Naive thymus-derived CD4-positive, alpha-beta T cell (primary cell): ENCODE measurements around the gene CACNA2D4. TPM values are rescaled to one million over a fixed set of nuclear protein-coding genes. Genes with fewer than 3 reads are reported as not detected.

ENCODE experiments used
- ATAC-seq: fragments of 150-1000 bp; cut with Tn5 transposase; 2 replicates; pipeline ENCODE4 v1.10.0; 2021; ENCODE audit warnings: mild to moderate bottlenecking, moderate library complexity
- CTCF ChIA-PET: fragments of 350-600 bp; sonication (Branson Sonifier 250); formaldehyde crosslinking; loops from one replicate; lab custom pipeline; 2021; ENCODE audit warnings: antibody characterized with exemption; lab: Charles Lee
- POLR2A ChIA-PET: fragments of 350-600 bp; sonication (Branson Sonifier 250); formaldehyde crosslinking; loops from one replicate; lab custom pipeline; 2021; ENCODE audit warnings: antibody characterized with exemption, inconsistent platforms; lab: Charles Lee
- DNase-seq, 9 donors: peaks; one replicate each; pipeline versions ENCODE4 v3.0.0 to v3.0.0-alpha.2; 2020 to 2022; ENCODE audit warnings: mixed read lengths in 1 of 9
- H3K27ac ChIP-seq: one replicate; pipeline ENCODE4 v1.7.0; 2013; ENCODE audit warnings: mild to moderate bottlenecking, low read depth, low read length, moderate library complexity
- H3K27me3 ChIP-seq, 2 donors: one replicate each; pipeline ENCODE4 v1.7.0; 2013; ENCODE audit warnings: low read length in 2 of 2, mild to moderate bottlenecking in 2 of 2, moderate library complexity in 2 of 2; ENCODE audit not compliant: control insufficient read depth in 2 of 2, insufficient read depth in 2 of 2
- H3K36me3 ChIP-seq, 3 experiments: 1 replicate in 2 of 3; 2 replicates in 1 of 3; pipeline ENCODE4 v1.7.0; 2013; ENCODE audit warnings: low read length in 3 of 3, mild to moderate bottlenecking in 3 of 3, moderate library complexity in 1 of 3; ENCODE audit not compliant: insufficient read depth in 3 of 3, control insufficient read depth in 2 of 3
- H3K4me1 ChIP-seq, 2 donors: one replicate each; pipeline ENCODE4 v1.7.0; 2013; ENCODE audit warnings: low read length in 2 of 2, mild to moderate bottlenecking in 2 of 2, moderate library complexity in 1 of 2; ENCODE audit not compliant: control insufficient read depth in 2 of 2, insufficient read depth in 2 of 2
- H3K4me3 ChIP-seq: 2 replicates; pipeline ENCODE4 v1.7.0; 2013; ENCODE audit warnings: mild to moderate bottlenecking, low read length
- H3K9me3 ChIP-seq, 3 experiments: 1 replicate in 2 of 3; 2 replicates in 1 of 3; pipeline ENCODE4 v1.7.0; 2013; ENCODE audit warnings: low read length in 3 of 3; ENCODE audit not compliant: control insufficient read depth in 2 of 3
- H3K27ac Mint-ChIP-seq, 9 donors: one replicate each; pipeline ENCODE4 v1.8.0; 2020 to 2022; ENCODE audit warnings: mixed read lengths in 9 of 9, mild to moderate bottlenecking in 8 of 9, moderate library complexity in 5 of 9, inconsistent platforms in 2 of 9
- H3K27me3 Mint-ChIP-seq, 5 donors: one replicate each; pipeline ENCODE4 v1.8.0; 2021 to 2022; ENCODE audit warnings: mixed read lengths in 5 of 5, mild to moderate bottlenecking in 1 of 5
- H3K36me3 Mint-ChIP-seq, 5 donors: one replicate each; pipeline ENCODE4 v1.8.0; 2020 to 2022; ENCODE audit warnings: mixed read lengths in 5 of 5, mild to moderate bottlenecking in 3 of 5, inconsistent platforms in 1 of 5
- H3K4me1 Mint-ChIP-seq, 7 donors: one replicate each; pipeline ENCODE4 v1.8.0; 2020 to 2022; ENCODE audit warnings: mixed read lengths in 7 of 7, mild to moderate bottlenecking in 3 of 7, inconsistent platforms in 1 of 7
- H3K4me3 Mint-ChIP-seq, 10 donors: one replicate each; pipeline ENCODE4 v1.8.0; 2020 to 2022; ENCODE audit warnings: mild to moderate bottlenecking in 10 of 10, mixed read lengths in 10 of 10, moderate library complexity in 6 of 10, inconsistent platforms in 2 of 10
- H3K9me3 Mint-ChIP-seq, 11 donors: one replicate each; pipeline ENCODE4 v1.8.0; 2020 to 2022; ENCODE audit warnings: mixed read lengths in 11 of 11, mild to moderate bottlenecking in 4 of 11, inconsistent platforms in 1 of 11, moderate library complexity in 1 of 11
- intact Hi-C, 2 donors: fragments of 100-400 bp; cut with micrococcal nuclease; formaldehyde crosslinking; loops; one replicate each; pipeline ENCODE4 v1.15.1; 2023
- polyA plus RNA-seq, 2 donors: library from polyadenylated mRNA; unstranded; fragments of 300-500 nt; fragmentation: Illumina TruSeq; gene quantifications; one replicate each; pipeline ENCODE4 v1.2.3, GENCODE V29; 2021
- total RNA-seq, 6 experiments: library from RNA in 5 of 6; stranded (reverse) in 5 of 6; gene quantifications; 1 replicate in 5 of 6; 2 replicates in 1 of 6; pipeline ENCODE4 v1.2.3 and lab custom pipeline; 2021 to 2026

CACNA2D4 gene
- total and polyA plus RNA-seq, 7 experiments from 2014 or later = 4.9 to 23.4 (median 9.5) TPM

- H3K27me3 ChIP-seq = no peaks in the 10 kb centered on the region
- no peaks in the 10 kb centered on the region for H3K9me3 ChIP-seq
- Mint-ChIP-seq H3K36me3 (peaks cover 0 to 7% (median 0%) of the 10 kb centered on the region in 5 donors), H3K4me1 (peaks cover 0 to 5% (median 0%) of the 10 kb centered on the region in 7 donors), H3K9me3 (peaks cover 0 to 12% (median 0%) of the 10 kb centered on the region in 11 donors), H3K4me3 (no peak overlapping the region), H3K27ac (no peak overlapping the region), H3K27me3 (peaks cover 0 to 10% (median 3%) of the 10 kb centered on the region in 5 donors)
- ChIA-PET CTCF (no interaction called here), POLR2A (no interaction called here)
- no peak overlapping the region for H3K27ac ChIP-seq
- no peaks in the 10 kb centered on the region for H3K36me3 ChIP-seq
- intact Hi-C loops = no loop called here
- H3K4me3 ChIP-seq = no peak overlapping the region
- DNase-seq (no peak), ATAC-seq (no peak)
- H3K4me1 ChIP-seq = no peaks in the 10 kb centered on the region
Measured at GRCh38 chr12:1857821-1858220, 60.6 kb downstream of the CACNA2D4 start.

- Mint-ChIP-seq H3K27me3 (peaks cover 0 to 7% (median 4%) of the 10 kb centered on the region in 5 donors), H3K4me3 (no peak overlapping the region), H3K27ac (no peak overlapping the region), H3K9me3 (peaks cover 0 to 12% (median 0%) of the 10 kb centered on the region in 11 donors), H3K4me1 (peaks cover 0 to 5% (median 0%) of the 10 kb centered on the region in 7 donors), H3K36me3 (peaks cover 0 to 7% (median 0%) of the 10 kb centered on the region in 5 donors)
- no peak overlapping the region for H3K27ac ChIP-seq
- POLR2A ChIA-PET = no interaction called here
- ATAC-seq = no peak
- no peak for DNase-seq
- H3K36me3 ChIP-seq = no peaks in the 10 kb centered on the region
- H3K4me1 ChIP-seq = no peaks in the 10 kb centered on the region
- H3K9me3 ChIP-seq = no peaks in the 10 kb centered on the region
- H3K4me3 ChIP-seq = no peak overlapping the region
- intact Hi-C loops = no loop called here
- H3K27me3 ChIP-seq = no peaks in the 10 kb centered on the region
- CTCF ChIA-PET = no interaction called here
Measured at GRCh38 chr12:1857086-1857485, 61.4 kb downstream of the CACNA2D4 start.

- no peaks in the 10 kb centered on the region for H3K27me3 ChIP-seq
- H3K4me1 Mint-ChIP-seq = peaks cover 0 to 6% (median 4%) of the 10 kb centered on the region in 7 donors
- CTCF ChIA-PET = no interaction called here
- DNase-seq = peak in 1 of 9 donors; percentile 13
- peak overlapping the region in 1 of 9 donors; percentile 37 for H3K27ac Mint-ChIP-seq
- peaks cover 0 to 7% (median 0%) of the 10 kb centered on the region in 5 donors for H3K36me3 Mint-ChIP-seq
- H3K27ac ChIP-seq = no peak overlapping the region
- POLR2A ChIA-PET = no interaction called here
- H3K27me3 Mint-ChIP-seq = peaks cover 0 to 10% (median 4%) of the 10 kb centered on the region in 5 donors
- ATAC-seq = no peak
- H3K4me3 ChIP-seq = no peak overlapping the region
- intact Hi-C loops = no loop called here
- no peaks in the 10 kb centered on the region for H3K36me3 ChIP-seq
- H3K4me1 ChIP-seq = no peaks in the 10 kb centered on the region
- H3K9me3 Mint-ChIP-seq = peaks cover 0 to 12% (median 0%) of the 10 kb centered on the region in 11 donors
- H3K9me3 ChIP-seq = no peaks in the 10 kb centered on the region
- H3K4me3 Mint-ChIP-seq = no peak overlapping the region
Measured at GRCh38 chr12:1855241-1855640, 63.2 kb downstream of the CACNA2D4 start.

- ATAC-seq = no peak
- Mint-ChIP-seq H3K4me1 (peaks cover 0 to 6% (median 4%) of the 10 kb centered on the region in 7 donors), H3K36me3 (peaks cover 0 to 7% (median 0%) of the 10 kb centered on the region in 5 donors), H3K27ac (no peak overlapping the region), H3K9me3 (peaks cover 0 to 12% (median 0%) of the 10 kb centered on the region in 11 donors), H3K4me3 (no peak overlapping the region), H3K27me3 (peaks cover 0 to 18% (median 4%) of the 10 kb centered on the region in 5 donors)
- intact Hi-C loops = no loop called here
- Histone ChIP-seq H3K27ac (no peak overlapping the region), H3K4me1 (no peaks in the 10 kb centered on the region), H3K4me3 (no peak overlapping the region), H3K9me3 (no peaks in the 10 kb centered on the region), H3K36me3 (no peaks in the 10 kb centered on the region), H3K27me3 (no peaks in the 10 kb centered on the region)
- ChIA-PET CTCF (no interaction called here), POLR2A (no interaction called here)
- no peak for DNase-seq
Measured at GRCh38 chr12:1853716-1854115, 64.7 kb downstream of the CACNA2D4 start.

- peaks cover 0 to 6% (median 4%) of the 10 kb centered on the region in 7 donors for H3K4me1 Mint-ChIP-seq
- Histone ChIP-seq H3K27me3 (no peaks in the 10 kb centered on the region), H3K36me3 (no peaks in the 10 kb centered on the region), H3K4me1 (no peaks in the 10 kb centered on the region), H3K4me3 (no peak overlapping the region), H3K9me3 (no peaks in the 10 kb centered on the region), H3K27ac (no peak overlapping the region)
- ATAC-seq = no peak
- H3K27me3 Mint-ChIP-seq = peaks cover 0 to 18% (median 4%) of the 10 kb centered on the region in 5 donors
- peaks cover 0 to 7% (median 0%) of the 10 kb centered on the region in 5 donors for H3K36me3 Mint-ChIP-seq
- POLR2A ChIA-PET = no interaction called here
- no peak overlapping the region for H3K27ac Mint-ChIP-seq
- no peak for DNase-seq
- H3K9me3 Mint-ChIP-seq = peaks cover 0 to 12% (median 0%) of the 10 kb centered on the region in 11 donors
- intact Hi-C loops = no loop called here
- no peak overlapping the region for H3K4me3 Mint-ChIP-seq
- CTCF ChIA-PET = no interaction called here
Measured at GRCh38 chr12:1852076-1852475, 66.4 kb downstream of the CACNA2D4 start.

- Mint-ChIP-seq H3K9me3 (peaks cover 0 to 12% (median 0%) of the 10 kb centered on the region in 11 donors), H3K4me3 (no peak overlapping the region), H3K4me1 (peaks cover 0 to 6% (median 4%) of the 10 kb centered on the region in 7 donors), H3K27me3 (peaks cover 0 to 18% (median 4%) of the 10 kb centered on the region in 5 donors), H3K36me3 (peaks cover 0 to 7% (median 0%) of the 10 kb centered on the region in 5 donors), H3K27ac (no peak overlapping the region)
- Histone ChIP-seq H3K4me1 (no peaks in the 10 kb centered on the region), H3K27me3 (no peaks in the 10 kb centered on the region), H3K27ac (no peak overlapping the region), H3K9me3 (no peaks in the 10 kb centered on the region), H3K4me3 (no peak overlapping the region), H3K36me3 (no peaks in the 10 kb centered on the region)
- CTCF ChIA-PET = no interaction called here
- DNase-seq = no peak
- POLR2A ChIA-PET = no interaction called here
- intact Hi-C loops = no loop called here
- no peak for ATAC-seq
Measured at GRCh38 chr12:1851151-1851701, 67.2 kb downstream of the CACNA2D4 start.

- Histone ChIP-seq H3K4me3 (no peak overlapping the region), H3K36me3 (no peaks in the 10 kb centered on the region), H3K4me1 (no peaks in the 10 kb centered on the region), H3K27me3 (no peaks in the 10 kb centered on the region), H3K27ac (no peak overlapping the region), H3K9me3 (no peaks in the 10 kb centered on the region)
- DNase-seq (no peak), ATAC-seq (no peak)
- Mint-ChIP-seq H3K9me3 (no peaks in the 10 kb centered on the region), H3K4me1 (peaks cover 0 to 6% (median 0%) of the 10 kb centered on the region in 7 donors), H3K27me3 (peaks cover 0 to 15% (median 0%) of the 10 kb centered on the region in 5 donors), H3K36me3 (no peaks in the 10 kb centered on the region), H3K27ac (no peak overlapping the region), H3K4me3 (no peak overlapping the region)
- CTCF ChIA-PET = no interaction called here
- intact Hi-C loops = no loop called here
- POLR2A ChIA-PET = no interaction called here
Measured at GRCh38 chr12:1848745-1849144, 69.7 kb downstream of the CACNA2D4 start.
